Neural crest cell (in vitro differentiated cells): ENCODE measurements around the gene PMP22. TPM values are rescaled to one million over a fixed set of nuclear protein-coding genes. Genes with fewer than 3 reads are reported as not detected.
A peak's percentile ranks its signal among the peaks of the same experiment; 100 is the strongest.

Experiments used
- DNase-seq: peaks from one replicate; pipeline ENCODE4 v3.0.0; 2021; ENCODE audit warnings: low read depth, mixed read lengths, low spot score
- H3K27ac Mint-ChIP-seq: one replicate; pipeline ENCODE4 v1.8.0; 2021; ENCODE audit warnings: mild to moderate bottlenecking, mixed read lengths; ENCODE audit not compliant: unreplicated experiment
- H3K27me3 Mint-ChIP-seq: 2 replicates; pipeline ENCODE4 v1.8.0; 2021; ENCODE audit warnings: low read depth, mild to moderate bottlenecking, mixed read lengths
- H3K36me3 Mint-ChIP-seq: 2 replicates; pipeline ENCODE4 v1.8.0; 2021; ENCODE audit warnings: low read depth, mild to moderate bottlenecking, mixed read lengths
- H3K4me1 Mint-ChIP-seq: 2 replicates; pipeline ENCODE4 v1.8.0; 2021; ENCODE audit warnings: mixed read lengths
- H3K4me3 Mint-ChIP-seq: one replicate; pipeline ENCODE4 v1.8.0; 2021; ENCODE audit warnings: mild to moderate bottlenecking, mixed read lengths
- H3K9me3 Mint-ChIP-seq: 2 replicates; pipeline ENCODE4 v1.8.0; 2021; ENCODE audit warnings: mixed read lengths
- CTCF ChIP-seq: fragments of 200-600 bp; sonication (generic); conservative IDR thresholded peaks from 2 replicates; pipeline ENCODE4 v1.5.0; 2021; ENCODE audit warnings: antibody characterized with exemption, mild to moderate bottlenecking
- total RNA-seq: library from RNA; stranded (reverse); gene quantifications from 2 replicates; pipeline ENCODE4 v1.2.1, GENCODE V29; 2021

Gene PMP22
- total RNA-seq, 1 donor from 2014 or later, result 14.9 TPM

- TF ChIP-seq CTCF, result no peak
- H3K27ac Mint-ChIP-seq, result no peak overlapping the region
- no peak for DNase-seq
- H3K9me3 Mint-ChIP-seq, result no peaks in the 10 kb centered on the region
- H3K4me1 Mint-ChIP-seq, result peaks cover 20% of the 10 kb centered on the region
- peaks cover 11% of the 10 kb centered on the region for H3K36me3 Mint-ChIP-seq
- H3K27me3 Mint-ChIP-seq, result no peaks in the 10 kb centered on the region
- H3K4me3 Mint-ChIP-seq, result no peak overlapping the region
Observed at GRCh38 chr17:15236281-15237105, 28.6 kb downstream of the PMP22 start.

GRCh38 chr17:15233971-15234370 is 31.2 kb downstream of the PMP22 start:
- DNase-seq, result no peak
- peak overlapping the region; percentile 14 for H3K27ac Mint-ChIP-seq
- no peak for TF ChIP-seq CTCF
- no peaks in the 10 kb centered on the region for H3K9me3 Mint-ChIP-seq
- H3K4me1 Mint-ChIP-seq, result peaks cover 23% of the 10 kb centered on the region
- no peak overlapping the region for H3K4me3 Mint-ChIP-seq
- no peaks in the 10 kb centered on the region for H3K27me3 Mint-ChIP-seq
- peaks cover 18% of the 10 kb centered on the region for H3K36me3 Mint-ChIP-seq

- no peaks in the 10 kb centered on the region for H3K27me3 Mint-ChIP-seq
- H3K9me3 Mint-ChIP-seq, result no peaks in the 10 kb centered on the region
- no peak overlapping the region for H3K27ac Mint-ChIP-seq
- H3K36me3 Mint-ChIP-seq, result peaks cover 14% of the 10 kb centered on the region
- no peak for TF ChIP-seq CTCF
- H3K4me1 Mint-ChIP-seq, result peaks cover 23% of the 10 kb centered on the region
- no peak for DNase-seq
- no peak overlapping the region for H3K4me3 Mint-ChIP-seq
Observed at GRCh38 chr17:15233022-15233805, 31.9 kb downstream of the PMP22 start.

GRCh38 chr17:15232517-15232915 is 32.6 kb downstream of the PMP22 start:
- Mint-ChIP-seq H3K4me3 (no peak overlapping the region), H3K27ac (no peak overlapping the region), H3K9me3 (no peaks in the 10 kb centered on the region), H3K4me1 (peaks cover 23% of the 10 kb centered on the region), H3K27me3 (no peaks in the 10 kb centered on the region), H3K36me3 (peaks cover 13% of the 10 kb centered on the region)
- TF ChIP-seq CTCF, result no peak
- no peak for DNase-seq

GRCh38 chr17:15231851-15232516 is 33.1 kb downstream of the PMP22 start:
- Mint-ChIP-seq H3K4me3 (no peak overlapping the region), H3K9me3 (no peaks in the 10 kb centered on the region), H3K27ac (peak overlapping the region; percentile 96), H3K4me1 (peaks cover 23% of the 10 kb centered on the region), H3K27me3 (no peaks in the 10 kb centered on the region), H3K36me3 (peaks cover 13% of the 10 kb centered on the region)
- TF ChIP-seq CTCF, result no peak
- no peak for DNase-seq
